GM23338 (cell line): ENCODE measurements around the gene CTSW. TPM values are rescaled to one million over a fixed set of nuclear protein-coding genes. Genes with fewer than 3 reads are reported as not detected.

Experiments used
- ATAC-seq: fragments of 200-7000 bp; cut with Tn5 transposase; 3 replicates; pipeline ENCODE4 v1.9.1; 2020
- DNase-seq: peaks from one replicate; pipeline ENCODE4 v3.0.0-alpha.2; 2015; ENCODE audit warnings: low spot score
- H2AFZ ChIP-seq: fragments of 200-600 bp; sonication (generic); 2 replicates; pipeline ENCODE4 v1.8.0; 2016; ENCODE audit warnings: antibody characterized with exemption, mild to moderate bottlenecking, moderate library complexity
- H3F3A ChIP-seq: fragments of 200-600 bp; sonication (generic); replicated peaks from 2 replicates; pipeline ENCODE4 v1.8.0; 2017; ENCODE audit warnings: antibody characterized with exemption, mixed run types, low read depth
- H3K27ac ChIP-seq: fragments of 200-600 bp; sonication (generic); 2 replicates; pipeline ENCODE4 v1.6.1; 2016; ENCODE audit warnings: low read depth
- H3K27me3 ChIP-seq: fragments of 200-600 bp; sonication (generic); 2 replicates; pipeline ENCODE4 v1.8.0; 2016; ENCODE audit warnings: mild to moderate bottlenecking, mixed run types, moderate library complexity; ENCODE audit not compliant: insufficient read depth
- H3K36me3 ChIP-seq: fragments of 200-600 bp; sonication (generic); 2 replicates; pipeline ENCODE4 v1.8.0; 2016; ENCODE audit warnings: mild to moderate bottlenecking; ENCODE audit not compliant: insufficient read depth
- H3K4me1 ChIP-seq: fragments of 200-600 bp; sonication (generic); 2 replicates; pipeline ENCODE4 v1.8.0; 2016; ENCODE audit warnings: mild to moderate bottlenecking, moderate library complexity; ENCODE audit not compliant: insufficient read depth
- H3K4me2 ChIP-seq: fragments of 200-600 bp; sonication (generic); 2 replicates; pipeline ENCODE4 v1.7.1; 2017; ENCODE audit warnings: mixed run types
- H3K4me3 ChIP-seq: fragments of 200-600 bp; sonication (generic); 2 replicates; pipeline ENCODE4 v1.6.1; 2016; ENCODE audit warnings: mixed run types
- H3K79me2 ChIP-seq: fragments of 200-600 bp; sonication (generic); replicated peaks from 2 replicates; pipeline ENCODE4 v1.8.0; 2017; ENCODE audit warnings: mild to moderate bottlenecking; ENCODE audit not compliant: insufficient read depth
- H3K9me2 ChIP-seq: fragments of 200-600 bp; sonication (generic); 2 replicates; pipeline ENCODE4 v1.8.0; 2017; ENCODE audit not compliant: insufficient read depth
- H4K20me1 ChIP-seq: fragments of 200-600 bp; sonication (generic); replicated peaks from 2 replicates; pipeline ENCODE4 v1.8.0; 2017; ENCODE audit warnings: mild to moderate bottlenecking; ENCODE audit not compliant: insufficient read depth
- H3K27ac Mint-ChIP-seq: 2 replicates; pipeline ENCODE4 v1.8.0; 2020; ENCODE audit warnings: inconsistent platforms, mild to moderate bottlenecking, moderate library complexity, mixed read lengths
- H3K27me3 Mint-ChIP-seq: 3 replicates; pipeline ENCODE4 v1.8.0; 2022; ENCODE audit warnings: low read depth, mild to moderate bottlenecking, moderate library complexity, mixed read lengths, inconsistent platforms; ENCODE audit not compliant: insufficient read depth, poor library complexity
- H3K36me3 Mint-ChIP-seq: 3 replicates; pipeline ENCODE4 v1.8.0; 2021; ENCODE audit warnings: low read depth, mild to moderate bottlenecking, inconsistent platforms, moderate library complexity, mixed read lengths
- H3K4me1 Mint-ChIP-seq: 3 replicates; pipeline ENCODE4 v1.8.0; 2020; ENCODE audit warnings: mild to moderate bottlenecking, inconsistent platforms, mixed read lengths
- H3K4me3 Mint-ChIP-seq: 3 replicates; pipeline ENCODE4 v1.8.0; 2021; ENCODE audit warnings: moderate library complexity, mild to moderate bottlenecking, inconsistent platforms, mixed read lengths
- H3K9me3 Mint-ChIP-seq: 3 replicates; pipeline ENCODE4 v1.8.0; 2020; ENCODE audit warnings: moderate library complexity, mild to moderate bottlenecking, inconsistent platforms, mixed read lengths
- CREB1 ChIP-seq: fragments of 250-450 bp; sonication (Bioruptor Pico); IDR thresholded peaks from 2 replicates; pipeline ENCODE4 v1.5.0; 2020; ENCODE audit warnings: low read depth, mild to moderate bottlenecking, moderate library complexity
- ETS1 ChIP-seq: IDR thresholded peaks from 2 replicates; pipeline ENCODE4 v1.6.1; 2016; ENCODE audit warnings: antibody characterized with exemption
- EZH2 ChIP-seq: fragments of 200-600 bp; sonication (generic); IDR thresholded peaks from one replicate; pipeline ENCODE4 v1.8.0; 2017; ENCODE audit warnings: antibody characterized with exemption, mild to moderate bottlenecking, low read depth; ENCODE audit not compliant: unreplicated experiment
- NANOG ChIP-seq: IDR thresholded peaks from 2 replicates; pipeline ENCODE4 v1.6.1; 2016; ENCODE audit warnings: antibody characterized with exemption, borderline replicate concordance
- POLR2AphosphoS5 ChIP-seq: IDR thresholded peaks from 2 replicates; pipeline ENCODE4 v1.6.1; 2016; ENCODE audit warnings: antibody characterized with exemption, low read depth
- ZNF114 ChIP-seq: fragments of 250-450 bp; sonication (Bioruptor Pico); IDR thresholded peaks from 2 replicates; pipeline ENCODE4 v1.5.0; 2020; ENCODE audit warnings: mild to moderate bottlenecking, moderate library complexity
- ZNF331 ChIP-seq: fragments of 250-450 bp; sonication (Bioruptor Pico); IDR thresholded peaks from 2 replicates; pipeline ENCODE4 v1.5.0; 2020; ENCODE audit warnings: low read depth, mild to moderate bottlenecking, moderate library complexity
- polyA plus RNA-seq: library from polyadenylated mRNA; unstranded; fragments of >200 nt; fragmentation: Nextera tagmentation; extraction: Ambion mirVana; gene quantifications from 2 replicates; pipeline ENCODE4 v1.2.1, GENCODE V29; 2016
- total RNA-seq: library from RNA; depleted of rRNA; stranded (reverse); fragments of >200 nt; shearing (Covaris generic); gene quantifications from 2 replicates; pipeline ENCODE4 v1.2.3, GENCODE V29; 2014

CTSW gene
- total and polyA plus RNA-seq, 2 experiments from 2014 or later = not detected

DNA sequence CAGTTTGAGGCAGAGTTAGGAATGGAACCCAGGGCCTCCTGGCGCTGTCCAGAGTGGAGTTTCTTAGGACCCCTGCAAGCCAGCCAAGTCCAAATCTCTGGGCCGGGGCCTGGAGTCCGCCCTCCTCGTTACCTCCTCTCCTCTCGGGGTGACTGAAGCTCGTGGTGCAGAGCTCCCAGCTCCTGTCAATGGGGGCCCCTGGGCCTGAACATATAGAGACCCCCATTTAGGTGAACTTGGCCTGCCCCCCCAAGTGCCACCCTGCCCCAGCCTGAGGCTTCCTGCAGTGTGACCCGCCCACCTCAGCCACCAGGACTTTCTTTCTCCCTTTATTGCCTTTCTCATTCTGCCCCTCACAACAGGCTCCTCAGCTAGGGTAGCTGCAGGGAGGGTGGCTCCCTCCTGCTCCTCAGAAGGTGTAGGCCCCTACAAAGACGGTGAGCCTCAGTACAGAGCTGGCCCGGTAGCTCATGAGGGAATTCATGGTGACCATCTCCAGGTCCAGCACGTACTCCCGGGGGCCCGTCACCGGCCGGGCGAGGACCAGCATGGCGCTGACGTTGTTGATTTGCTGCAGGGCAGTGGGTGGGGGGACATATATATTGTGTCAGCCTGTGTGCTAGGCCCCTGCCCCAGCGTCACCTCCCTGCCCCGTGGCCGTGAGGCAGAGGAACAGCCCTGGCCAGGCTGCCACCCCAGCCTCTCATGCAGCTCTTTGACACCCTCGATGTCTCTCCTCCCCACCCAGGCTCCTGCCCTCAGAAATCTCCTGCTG is 12.9 kb upstream of the CTSW start:
- ATAC-seq (no peak), DNase-seq (no peak)
- no peaks in the 10 kb centered on the region for H3K9me2 ChIP-seq
- Mint-ChIP-seq H3K4me1 (peaks cover 10% of the 10 kb centered on the region), H3K27ac (no peak overlapping the region), H3K4me3 (peak overlapping the region; percentile 91; the same call in 2 of the 3 replicates), H3K27me3 (peaks cover 41% of the 10 kb centered on the region), H3K9me3 (no peaks in the 10 kb centered on the region; the same call in 1 of the 3 replicates), H3K36me3 (peaks cover 33% of the 10 kb centered on the region)
- peak overlapping the region; percentile 96; the same call in 1 of the 2 replicates for H3K4me2 ChIP-seq
- H3K4me3 ChIP-seq = no peak overlapping the region
- no peak overlapping the region for H2AFZ ChIP-seq
- peaks cover 2% of the 10 kb centered on the region; the same call in 1 of the 2 replicates for H3K4me1 ChIP-seq
- TF ChIP-seq ZNF114 (CRISPR knock-in tag) (no peak), ETS1 (no peak), EZH2 (no peak), CREB1 (no peak), NANOG (no peak), ZNF331 (CRISPR knock-in tag) (no peak)
- peaks cover 2% of the 10 kb centered on the region for H3K79me2 ChIP-seq
- peaks cover 4% of the 10 kb centered on the region; the same call in 1 of the 2 replicates for H3K36me3 ChIP-seq
- no peak overlapping the region for H3K27ac ChIP-seq
- peaks cover 19% of the 10 kb centered on the region for H3K27me3 ChIP-seq
- peaks cover 6% of the 10 kb centered on the region; the same call in 1 of the 2 replicates for H4K20me1 ChIP-seq
- H3F3A ChIP-seq = peaks cover 13% of the 10 kb centered on the region

GRCh38 chr11:65867284-65868071 is 12.2 kb upstream of the CTSW start:
- peak; percentile 48 for ATAC-seq
- peak overlapping the region; percentile 96 for H3K4me2 ChIP-seq
- H3K36me3 ChIP-seq = peaks cover under 1% of the 10 kb centered on the region; the same call in 1 of the 2 replicates
- Mint-ChIP-seq H3K36me3 (peaks cover 26% of the 10 kb centered on the region), H3K9me3 (no peaks in the 10 kb centered on the region; the same call in 1 of the 3 replicates), H3K4me3 (peak overlapping the region; percentile 91), H3K27ac (peak overlapping the region; percentile 82; the same call in 1 of the 2 replicates), H3K27me3 (peaks cover 43% of the 10 kb centered on the region), H3K4me1 (peaks cover 8% of the 10 kb centered on the region)
- no peak overlapping the region for H3K27ac ChIP-seq
- peaks cover 3% of the 10 kb centered on the region; the same call in 1 of the 2 replicates for H4K20me1 ChIP-seq
- peaks cover 9% of the 10 kb centered on the region; the same call in 1 of the 2 replicates for H3F3A ChIP-seq
- no peaks in the 10 kb centered on the region for H3K4me1 ChIP-seq
- H2AFZ ChIP-seq = peak overlapping the region; percentile 83; the same call in 1 of the 2 replicates
- H3K27me3 ChIP-seq = peaks cover 25% of the 10 kb centered on the region
- peak overlapping the region; percentile 92 for H3K4me3 ChIP-seq
- peak; percentile 72 for DNase-seq
- peak; percentile 63 for TF ChIP-seq POLR2AphosphoS5
- TF ChIP-seq NANOG = no peak
- H3K79me2 ChIP-seq = no peaks in the 10 kb centered on the region
- no peaks in the 10 kb centered on the region for H3K9me2 ChIP-seq
